ENCODE results near the gene UBA6.
"Not testable (repeated sequence)": the region's sequence is repeated elsewhere in the genome, so short reads cannot be mapped to it uniquely, and the experiment has no call there.

UBA6 gene

DNA sequence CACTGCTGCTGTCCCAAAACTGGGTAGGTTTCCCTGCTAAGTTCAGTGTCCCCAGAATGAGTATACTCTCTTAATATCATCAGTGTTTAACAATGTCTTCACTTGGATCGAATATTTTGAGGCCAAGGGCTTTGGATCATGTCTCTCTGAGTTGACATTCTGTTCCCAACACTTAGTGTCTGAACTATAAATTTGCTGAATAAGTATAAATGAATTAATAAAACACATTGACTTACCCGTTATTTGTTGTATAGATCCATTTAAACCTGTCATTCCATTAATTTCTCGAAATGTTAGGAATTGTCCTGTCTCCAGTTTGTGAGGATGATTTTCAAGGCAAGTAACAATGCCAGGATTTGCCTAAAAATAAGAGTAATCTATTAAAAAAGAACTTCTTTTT is 32.6 kb downstream of the UBA6 start:
- Histone ChIP-seq H3K4me3 (no peak overlapping the region), H3K27ac (no peak overlapping the region), H3K36me3 (peaks cover 44 to 82% (median 46%) of the 10 kb centered on the region in 3 donors), H3K9me3 (no peaks in the 10 kb centered on the region), H3K27me3 (no peaks in the 10 kb centered on the region), H3K4me1 (no peaks in the 10 kb centered on the region)
- intact Hi-C loops (cut with DNase I; ENCODE audit: low total_unique reads), result no loop called here
- DNase-seq, result no peak
- TF ChIP-seq, protein P1, sequence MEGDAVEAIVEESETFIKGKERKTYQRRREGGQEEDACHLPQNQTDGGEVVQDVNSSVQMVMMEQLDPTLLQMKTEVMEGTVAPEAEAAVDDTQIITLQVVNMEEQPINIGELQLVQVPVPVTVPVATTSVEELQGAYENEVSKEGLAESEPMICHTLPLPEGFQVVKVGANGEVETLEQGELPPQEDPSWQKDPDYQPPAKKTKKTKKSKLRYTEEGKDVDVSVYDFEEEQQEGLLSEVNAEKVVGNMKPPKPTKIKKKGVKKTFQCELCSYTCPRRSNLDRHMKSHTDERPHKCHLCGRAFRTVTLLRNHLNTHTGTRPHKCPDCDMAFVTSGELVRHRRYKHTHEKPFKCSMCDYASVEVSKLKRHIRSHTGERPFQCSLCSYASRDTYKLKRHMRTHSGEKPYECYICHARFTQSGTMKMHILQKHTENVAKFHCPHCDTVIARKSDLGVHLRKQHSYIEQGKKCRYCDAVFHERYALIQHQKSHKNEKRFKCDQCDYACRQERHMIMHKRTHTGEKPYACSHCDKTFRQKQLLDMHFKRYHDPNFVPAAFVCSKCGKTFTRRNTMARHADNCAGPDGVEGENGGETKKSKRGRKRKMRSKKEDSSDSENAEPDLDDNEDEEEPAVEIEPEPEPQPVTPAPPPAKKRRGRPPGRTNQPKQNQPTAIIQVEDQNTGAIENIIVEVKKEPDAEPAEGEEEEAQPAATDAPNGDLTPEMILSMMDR (IDR thresholded peaks at IDR 0.05), result no peak

DNA sequence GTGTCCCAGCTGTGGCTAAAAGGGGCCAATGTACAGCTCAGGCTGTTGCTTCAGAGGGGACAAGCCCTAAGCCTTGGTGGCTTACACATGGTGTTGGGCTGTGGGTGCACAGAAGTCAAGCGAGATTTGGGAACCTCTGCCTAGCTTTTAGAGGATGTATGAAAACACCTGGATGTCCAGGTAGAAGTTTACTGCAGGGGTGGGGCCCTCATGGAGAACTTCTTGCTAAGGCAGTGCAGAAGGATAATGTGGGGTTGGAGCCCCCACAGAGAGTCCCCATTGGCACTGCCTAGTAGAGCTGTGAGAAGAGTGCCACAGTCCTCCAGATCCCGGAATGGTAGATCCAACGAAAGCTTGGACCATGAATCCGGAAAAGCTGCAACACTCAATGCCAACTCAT is 40.5 kb downstream of the UBA6 start:
- Histone ChIP-seq H3K27ac (no peak overlapping the region), H3K36me3 (peaks cover 53 to 77% (median 62%) of the 10 kb centered on the region in 3 donors), H3K27me3 (no peaks in the 10 kb centered on the region), H3K4me1 (no peaks in the 10 kb centered on the region), H3K9me3 (peaks cover 0 to 5% (median 0%) of the 10 kb centered on the region in 3 donors), H3K4me3 (no peak overlapping the region)
- no peak for DNase-seq
- intact Hi-C loops (cut with DNase I; ENCODE audit: low total_unique reads), result no loop called here
- TF ChIP-seq, protein P1 (IDR thresholded peaks at IDR 0.05), result no peak

DNA sequence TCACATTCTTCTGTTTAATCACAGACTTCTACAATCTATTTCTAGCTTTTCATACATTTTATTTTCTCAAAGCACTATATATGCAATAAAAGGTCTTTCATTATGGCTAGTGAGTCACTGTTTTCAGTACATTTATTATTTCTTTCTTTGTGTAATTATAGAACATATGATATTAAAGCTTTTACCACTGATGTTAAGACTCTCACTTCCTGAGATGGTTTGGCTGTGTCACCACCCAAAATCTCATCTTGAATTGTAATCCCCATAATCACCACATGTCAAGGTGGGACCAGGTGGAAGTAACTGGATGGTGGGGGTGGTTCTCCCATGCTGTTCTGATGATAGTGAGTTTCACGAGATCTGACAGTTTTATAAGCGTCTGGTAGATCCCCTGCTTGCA is 41.9 kb downstream of the UBA6 start:
- Histone ChIP-seq H3K9me3 (peaks cover 0 to 5% (median 0%) of the 10 kb centered on the region in 3 donors), H3K27me3 (no peaks in the 10 kb centered on the region), H3K27ac (no peak overlapping the region), H3K36me3 (peaks cover 48 to 72% (median 51%) of the 10 kb centered on the region in 3 donors), H3K4me3 (no peak overlapping the region), H3K4me1 (no peaks in the 10 kb centered on the region)
- no peak for DNase-seq
- intact Hi-C loops (cut with DNase I; ENCODE audit: low total_unique reads), result no loop called here
- TF ChIP-seq, protein P1 (IDR thresholded peaks at IDR 0.05), result no peak

DNA sequence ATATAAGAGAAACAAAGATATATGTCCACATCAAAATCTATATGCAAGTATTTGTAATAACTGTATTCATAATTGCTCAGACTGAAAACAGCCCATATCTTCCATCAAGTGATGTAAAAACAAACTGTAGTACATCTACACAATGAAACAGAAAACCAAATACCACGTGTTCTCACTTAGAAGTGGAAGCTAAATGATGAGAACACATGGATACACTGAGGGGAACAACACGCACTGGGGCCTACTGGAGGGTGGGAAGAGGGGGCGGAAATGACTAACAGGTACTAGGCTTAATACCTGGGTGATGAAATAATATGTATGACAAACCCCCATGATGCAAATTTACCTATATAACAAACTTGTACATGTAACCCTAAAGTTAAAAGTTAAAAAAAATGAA is 42.7 kb downstream of the UBA6 start:
- DNase-seq, result no peak
- Histone ChIP-seq H3K27me3 (no peaks in the 10 kb centered on the region), H3K4me1 (no peaks in the 10 kb centered on the region), H3K27ac (no peak overlapping the region), H3K9me3 (peaks cover 0 to 5% (median 0%) of the 10 kb centered on the region in 3 donors), H3K36me3 (peaks cover 43 to 70% (median 48%) of the 10 kb centered on the region in 3 donors), H3K4me3 (no peak overlapping the region)
- intact Hi-C loops (cut with DNase I; ENCODE audit: low total_unique reads), result no loop called here
- TF ChIP-seq, protein P1 (IDR thresholded peaks at IDR 0.05), result no peak

DNA sequence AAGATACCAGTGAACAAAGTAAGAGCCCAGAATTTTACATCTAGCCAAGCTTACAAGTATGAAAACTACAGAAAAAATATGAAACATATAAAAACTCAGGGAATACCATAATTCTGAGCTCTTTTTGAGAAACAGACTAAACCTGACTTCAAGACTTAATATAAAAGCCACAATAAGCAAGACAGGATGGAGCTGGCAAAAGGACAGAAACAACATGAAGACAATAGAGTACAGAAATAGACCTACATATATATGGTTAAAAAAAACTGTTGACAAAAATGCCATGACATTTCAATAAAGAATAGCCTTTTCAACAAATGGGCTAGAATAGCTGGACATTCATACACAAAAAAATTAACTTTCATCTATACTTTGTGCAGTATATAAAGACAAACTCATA is 49.4 kb downstream of the UBA6 start:
- H3K9me3 ChIP-seq, result no peaks in the 10 kb centered on the region
- no peaks in the 10 kb centered on the region for H3K4me1 ChIP-seq
- no peak for DNase-seq
- peaks cover 15 to 43% (median 16%) of the 10 kb centered on the region in 3 donors for H3K36me3 ChIP-seq
- intact Hi-C loops (cut with DNase I; ENCODE audit: low total_unique reads), result no loop called here
- TF ChIP-seq, protein P1 (IDR thresholded peaks at IDR 0.05), result no peak
- H3K27ac ChIP-seq, result no peak overlapping the region
- H3K27me3 ChIP-seq, result no peaks in the 10 kb centered on the region
- H3K4me3 ChIP-seq, result no peak overlapping the region

DNA sequence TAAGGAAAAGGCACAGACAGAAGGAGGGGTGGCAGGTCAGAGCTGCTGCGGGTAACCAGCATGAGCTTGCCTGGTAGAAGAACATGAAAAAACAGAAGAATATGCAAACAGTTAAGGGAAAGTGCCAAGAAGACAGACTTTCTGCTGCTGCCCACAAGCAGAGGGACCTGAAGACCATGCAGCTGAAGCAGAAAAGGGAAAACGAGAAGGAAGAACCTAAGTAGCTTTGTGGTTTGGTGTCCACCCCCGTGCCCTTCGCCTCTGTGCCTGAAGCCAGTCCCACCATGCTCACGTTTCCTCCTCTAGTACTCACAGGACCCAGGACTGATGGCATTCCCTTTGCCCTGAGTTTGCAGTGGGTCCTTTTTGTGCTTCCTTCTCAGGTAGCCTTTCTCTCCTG is 62.8 kb downstream of the UBA6 start:
- Histone ChIP-seq H3K9me3 (no peaks in the 10 kb centered on the region), H3K36me3 (peaks cover 19 to 56% (median 31%) of the 10 kb centered on the region in 3 donors), H3K27me3 (no peaks in the 10 kb centered on the region), H3K4me1 (no peaks in the 10 kb centered on the region), H3K27ac (no peak overlapping the region), H3K4me3 (no peak overlapping the region)
- TF ChIP-seq, protein P1 (IDR thresholded peaks at IDR 0.05), result no peak
- DNase-seq, result no peak
- intact Hi-C loops (cut with DNase I; ENCODE audit: low total_unique reads), result no loop called here

DNA sequence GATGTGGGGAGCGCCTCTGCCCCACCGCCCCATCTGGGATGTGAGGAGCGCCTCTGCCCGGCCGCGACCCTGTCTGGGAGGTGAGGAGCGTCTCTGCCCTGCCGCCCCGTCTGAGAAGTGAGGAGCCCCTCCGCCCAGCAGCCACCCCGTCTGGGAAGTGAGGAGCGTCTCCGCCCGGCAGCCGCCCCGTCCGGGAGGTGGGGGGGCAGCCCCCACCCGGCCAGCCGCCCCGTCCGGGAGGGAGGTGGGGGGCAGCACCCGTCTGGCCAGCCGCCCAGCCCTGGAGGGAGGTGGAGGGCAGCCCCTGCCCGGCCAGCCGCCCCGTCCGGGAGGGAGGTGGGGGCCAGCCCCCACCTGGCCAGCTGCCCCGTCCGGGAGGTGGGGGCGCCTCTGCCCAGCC is 64.0 kb downstream of the UBA6 start:
- intact Hi-C loops (cut with DNase I; ENCODE audit: low total_unique reads); H3K4me1 ChIP-seq; H3K27me3 ChIP-seq; H3K4me3 ChIP-seq; H3K27ac ChIP-seq; H3K9me3 ChIP-seq; DNase-seq: not testable (repeated sequence)
- H3K36me3 ChIP-seq, result peaks cover 27 to 60% (median 33%) of the 10 kb centered on the region in 3 donors

Data from tibial artery (tissue), 4 donors.